Measurements from ENCODE around the gene LRRC53.

GRCh38 chr1:74481607-74482006 lies 30.8 kb downstream of the LRRC53 start:
- TF ChIP-seq, protein P1, sequence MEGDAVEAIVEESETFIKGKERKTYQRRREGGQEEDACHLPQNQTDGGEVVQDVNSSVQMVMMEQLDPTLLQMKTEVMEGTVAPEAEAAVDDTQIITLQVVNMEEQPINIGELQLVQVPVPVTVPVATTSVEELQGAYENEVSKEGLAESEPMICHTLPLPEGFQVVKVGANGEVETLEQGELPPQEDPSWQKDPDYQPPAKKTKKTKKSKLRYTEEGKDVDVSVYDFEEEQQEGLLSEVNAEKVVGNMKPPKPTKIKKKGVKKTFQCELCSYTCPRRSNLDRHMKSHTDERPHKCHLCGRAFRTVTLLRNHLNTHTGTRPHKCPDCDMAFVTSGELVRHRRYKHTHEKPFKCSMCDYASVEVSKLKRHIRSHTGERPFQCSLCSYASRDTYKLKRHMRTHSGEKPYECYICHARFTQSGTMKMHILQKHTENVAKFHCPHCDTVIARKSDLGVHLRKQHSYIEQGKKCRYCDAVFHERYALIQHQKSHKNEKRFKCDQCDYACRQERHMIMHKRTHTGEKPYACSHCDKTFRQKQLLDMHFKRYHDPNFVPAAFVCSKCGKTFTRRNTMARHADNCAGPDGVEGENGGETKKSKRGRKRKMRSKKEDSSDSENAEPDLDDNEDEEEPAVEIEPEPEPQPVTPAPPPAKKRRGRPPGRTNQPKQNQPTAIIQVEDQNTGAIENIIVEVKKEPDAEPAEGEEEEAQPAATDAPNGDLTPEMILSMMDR (IDR thresholded peaks at IDR 0.05; ENCODE audit: low read length): no peak
- no peak for TF ChIP-seq EZH2 (IDR thresholded peaks at IDR 0.05; ENCODE audit: borderline replicate concordance, low read length)
